Panc1 (cell line): ENCODE results near the gene PRKACA. TPM values are rescaled to one million over a fixed set of nuclear protein-coding genes. Genes with fewer than 3 reads are reported as not detected.

Experiments used
- ATAC-seq: fragments of 200-7000 bp; cut with Tn5 transposase; 2 replicates; pipeline ENCODE4 v1.9.1; 2020; ENCODE audit warnings: mild to moderate bottlenecking, moderate library complexity
- BruUV-seq: library from RNA; stranded (reverse); fragments of 400-500 nt; replicated peaks from 2 replicates; lab custom pipeline; 2021; lab: Mats Ljungman, UMichigan
- CTCF ChIA-PET: fragments of 300-600 bp; sonication (Branson Sonifier 250); formaldehyde crosslinking; loops from one replicate; lab custom pipeline; 2022; ENCODE audit warnings: antibody characterized with exemption; lab: Charles Lee
- POLR2A ChIA-PET: fragments of 300-600 bp; sonication (Branson Sonifier 250); formaldehyde crosslinking; loops from one replicate; lab custom pipeline; 2022; ENCODE audit warnings: antibody characterized with exemption; lab: Charles Lee
- DNase-seq: peaks from one replicate; pipeline ENCODE4 v3.0.0-alpha.2; 2010; ENCODE audit warnings: low read depth, low spot score
- H3K27ac ChIP-seq: 2 replicates; pipeline ENCODE4 v1.5.1; 2011; ENCODE audit warnings: mild to moderate bottlenecking, low read length, inconsistent platforms
- H3K27me3 ChIP-seq: fragments of 200-500 bp; sonication (Bioruptor generic); 2 replicates; pipeline ENCODE4 v1.6.0; 2014; ENCODE audit warnings: low read length, inconsistent platforms; ENCODE audit not compliant: control insufficient read depth, insufficient read depth
- H3K36me3 ChIP-seq: fragments of 200-500 bp; sonication (Bioruptor generic); 2 replicates; pipeline ENCODE4 v1.5.1; 2014; ENCODE audit warnings: inconsistent platforms, mild to moderate bottlenecking, low read length, moderate library complexity; ENCODE audit not compliant: control insufficient read depth, insufficient read depth
- H3K4me1 ChIP-seq: 2 replicates; pipeline ENCODE4 v1.5.1; 2011; ENCODE audit warnings: inconsistent platforms, mild to moderate bottlenecking, low read length, moderate library complexity; ENCODE audit not compliant: control insufficient read depth, insufficient read depth
- H3K4me3 ChIP-seq, 2 experiments: 2 replicates each; pipeline ENCODE4 v1.5.1; 2011 to 2012; ENCODE audit warnings: low read depth in 2 of 2, low read length in 2 of 2, mild to moderate bottlenecking in 2 of 2, inconsistent platforms in 1 of 2, moderate library complexity in 1 of 2
- H3K9me3 ChIP-seq: fragments of 200-500 bp; sonication (Bioruptor generic); 2 replicates; pipeline ENCODE4 v1.5.1; 2014; ENCODE audit warnings: low read depth, mild to moderate bottlenecking, inconsistent platforms, low read length, moderate library complexity; ENCODE audit not compliant: control insufficient read depth, insufficient read depth
- CTCF ChIP-seq: fragments of 450-650 bp; IDR thresholded peaks from 2 replicates; pipeline ENCODE4 v1.5.1; 2017; ENCODE audit warnings: mild to moderate bottlenecking
- POLR2AphosphoS5 ChIP-seq: IDR thresholded peaks from 2 replicates; pipeline ENCODE4 v1.6.1; 2012; ENCODE audit warnings: mild to moderate bottlenecking, low read depth, low read length, moderate library complexity
- REST ChIP-seq, 2 experiments: IDR thresholded peaks; 2 replicates each; pipeline ENCODE4 v1.6.1; 2011 to 2012; ENCODE audit warnings: low read depth in 2 of 2, control low read depth in 1 of 2, low read length in 1 of 2, mild to moderate bottlenecking in 1 of 2, moderate library complexity in 1 of 2; ENCODE audit not compliant: insufficient read depth in 1 of 2
- SIN3A ChIP-seq: IDR thresholded peaks from 2 replicates; pipeline ENCODE4 v1.6.1; 2012; ENCODE audit warnings: low read depth, mild to moderate bottlenecking, low read length, moderate library complexity, borderline replicate concordance; ENCODE audit not compliant: insufficient read depth
- TCF7L2 ChIP-seq: IDR thresholded peaks from 2 replicates; pipeline ENCODE4 v1.6.1; 2011; ENCODE audit warnings: mild to moderate bottlenecking, low read depth, low read length, inconsistent platforms
- in situ Hi-C: cut with HindIII; loops from 2 replicates; pipeline ENCODE4 v1.10.0; 2016; ENCODE audit warnings: low sequenced_read_pairs, low pct_unique_long_range_greater_than_20kb
- intact Hi-C: fragments of 100-400 bp; cut with micrococcal nuclease; formaldehyde crosslinking; loops from one replicate; pipeline ENCODE4 v1.10.0; 2022; ENCODE audit not compliant: unreplicated experiment
- total RNA-seq: library from RNA; stranded (reverse); gene quantifications from one replicate; pipeline ENCODE4 v1.2.1, GENCODE V29; 2021; ENCODE audit not compliant: unreplicated experiment

The PRKACA gene
- total RNA-seq, 1 experiment from 2014 or later, result 70.8 TPM

GRCh38 chr19:14160017-14160703, 42.6 kb upstream of the PRKACA start:
- no peaks in the 10 kb centered on the region for H3K9me3 ChIP-seq
- no peaks in the 10 kb centered on the region for H3K4me1 ChIP-seq
- TF ChIP-seq POLR2AphosphoS5 (no peak), SIN3A (no peak), REST (IDR thresholded peaks at IDR 0.05; ENCODE audit: insufficient read depth in 1 of 2, low read depth in 2 of 2, low read length in 1 of 2) (no peak), CTCF (no peak), TCF7L2 (no peak)
- intact Hi-C loops, result no loop called here
- peaks cover 3% of the 10 kb centered on the region; the same call in 1 of the 2 replicates for H3K36me3 ChIP-seq
- ChIA-PET POLR2A (no interaction called here), CTCF (no interaction called here)
- H3K4me3 ChIP-seq, result no peak overlapping the region
- no TSS peak for BruUV-seq
- in situ Hi-C loops, result no loop called here
- no peaks in the 10 kb centered on the region for H3K27me3 ChIP-seq
- no peak overlapping the region for H3K27ac ChIP-seq
- DNase-seq (no peak), ATAC-seq (no peak)

- no peak overlapping the region for H3K4me3 ChIP-seq
- H3K36me3 ChIP-seq, result peaks cover 3% of the 10 kb centered on the region; the same call in 1 of the 2 replicates
- DNase-seq, result no peak
- no peaks in the 10 kb centered on the region for H3K4me1 ChIP-seq
- no peak for TF ChIP-seq TCF7L2
- no peak for TF ChIP-seq POLR2AphosphoS5
- TF ChIP-seq SIN3A, result no peak
- TF ChIP-seq REST (IDR thresholded peaks at IDR 0.05; ENCODE audit: insufficient read depth in 1 of 2, low read depth in 2 of 2, low read length in 1 of 2), result no peak
- no peak for TF ChIP-seq CTCF
- intact Hi-C loops (no loop called here), in situ Hi-C loops (no loop called here)
- H3K27me3 ChIP-seq, result no peaks in the 10 kb centered on the region
- H3K27ac ChIP-seq, result no peak overlapping the region
- H3K9me3 ChIP-seq, result no peaks in the 10 kb centered on the region
- CTCF ChIA-PET, result interaction anchor here (0.5 kb wide), 2 partner anchors 111 to 274 kb away, joined by 3 to 4 read pairs; no protein-coding TSS in a partner anchor
- POLR2A ChIA-PET, result interaction anchor here (0.5 kb wide), 1 partner anchor 222 kb away, joined by 6 read pairs; the partner anchor contains the start of gene ADGRE5
- no TSS peak for BruUV-seq
- no peak for ATAC-seq
Measured at GRCh38 chr19:14159059-14159458, 41.5 kb upstream of the PRKACA start.
